Activated naive CD4-positive, alpha-beta T cell treated with anti-CD3 and anti-CD28 coated beads, Interleukin-2, amount 50 U/mL, for 24 hours (primary cell): ENCODE results near the gene GALNT10.

Experiments
- H3K27ac Mint-ChIP-seq: one replicate; pipeline ENCODE4 v1.8.0; 2021; ENCODE audit warnings: mild to moderate bottlenecking, mixed read lengths
- H3K27me3 Mint-ChIP-seq: one replicate; pipeline ENCODE4 v1.8.0; 2021; ENCODE audit warnings: mixed read lengths
- H3K36me3 Mint-ChIP-seq: one replicate; pipeline ENCODE4 v1.8.0; 2021; ENCODE audit warnings: mixed read lengths
- H3K4me1 Mint-ChIP-seq: one replicate; pipeline ENCODE4 v1.8.0; 2021; ENCODE audit warnings: mixed read lengths
- H3K4me3 Mint-ChIP-seq: one replicate; pipeline ENCODE4 v1.8.0; 2021; ENCODE audit warnings: mild to moderate bottlenecking, mixed read lengths
- H3K9me3 Mint-ChIP-seq: one replicate; pipeline ENCODE4 v1.8.0; 2021; ENCODE audit warnings: mixed read lengths

The GALNT10 gene

DNA sequence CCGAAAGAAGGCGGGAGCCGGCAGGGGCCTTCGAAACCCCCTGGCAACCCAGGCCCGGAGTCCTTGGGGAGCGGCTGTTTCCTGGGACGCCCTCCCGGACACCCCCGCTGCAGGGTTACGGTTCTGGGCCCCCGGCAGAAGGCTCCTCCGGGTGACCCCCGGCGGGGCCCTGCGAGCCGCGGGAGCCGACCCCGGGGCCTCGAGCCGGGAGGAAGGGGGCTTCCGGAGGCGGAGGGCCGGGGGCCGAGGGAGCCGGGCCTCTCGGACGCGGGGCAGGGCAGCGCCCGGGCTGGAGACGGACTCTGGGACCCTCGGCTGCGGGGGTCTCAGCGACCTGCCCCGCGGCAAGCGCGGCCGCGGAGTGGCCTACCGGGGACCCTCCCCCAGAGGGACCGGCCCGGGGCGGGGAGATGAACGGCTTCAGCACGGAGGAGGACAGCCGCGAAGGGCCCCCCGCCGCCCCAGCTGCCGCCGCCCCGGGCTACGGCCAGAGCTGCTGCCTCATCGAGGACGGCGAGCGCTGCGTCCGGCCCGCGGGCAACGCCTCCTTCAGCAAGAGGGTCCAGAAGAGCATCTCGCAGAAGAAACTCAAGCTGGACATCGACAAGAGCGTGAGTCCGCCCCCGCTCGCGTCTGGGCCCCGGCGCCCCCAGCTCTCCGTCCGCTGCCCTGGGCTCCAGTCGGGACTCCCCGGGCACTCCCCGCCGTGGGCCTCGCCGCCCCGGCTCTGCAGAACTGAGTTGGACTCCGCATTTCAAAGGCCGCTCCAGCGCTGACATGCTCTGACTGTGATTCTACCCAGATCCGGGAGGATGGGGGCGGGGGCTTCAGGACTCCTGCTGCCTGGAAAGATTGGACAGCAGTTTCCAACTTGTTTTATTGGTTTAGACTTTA is 255.9 kb downstream of the GALNT10 start:
- Mint-ChIP-seq H3K4me1 (peaks cover 64% of the 10 kb centered on the region), H3K27ac (peak overlapping the region; percentile 72)

DNA sequence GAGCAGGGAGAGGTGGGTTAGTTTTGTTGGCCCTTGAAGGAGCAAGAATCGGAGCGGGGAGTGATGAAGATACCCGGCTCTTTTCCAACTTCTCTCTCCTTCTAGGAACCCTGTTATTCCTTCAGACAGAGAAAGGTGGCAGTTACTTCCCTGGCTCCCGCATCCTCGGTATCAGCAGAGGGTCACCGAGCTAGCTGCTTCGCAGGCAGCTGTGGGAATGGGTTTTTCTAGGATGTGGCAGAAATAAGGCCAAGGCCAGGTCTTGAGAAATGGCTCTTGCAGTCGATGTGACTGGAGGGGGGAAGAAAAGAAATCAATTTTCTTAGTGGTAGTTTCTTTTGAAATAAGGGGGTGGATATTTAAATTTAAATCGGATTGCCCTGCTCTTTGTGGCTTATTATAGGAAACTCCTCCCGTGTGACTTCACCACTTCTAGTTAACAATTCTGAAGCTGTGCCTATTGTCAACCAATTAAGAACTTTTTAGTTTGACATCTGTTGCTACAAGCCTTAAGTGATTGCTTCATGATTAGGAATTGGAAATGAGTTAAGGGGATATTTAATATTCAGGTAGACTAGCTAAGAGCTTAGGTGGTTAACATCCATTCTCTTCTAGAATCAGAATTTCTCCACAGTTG is 256.7 kb downstream of the GALNT10 start:
- Mint-ChIP-seq H3K4me1 (peaks cover 56% of the 10 kb centered on the region), H3K4me3 (peak overlapping the region; percentile 92), H3K9me3 (no peaks in the 10 kb centered on the region), H3K36me3 (peaks cover 9% of the 10 kb centered on the region), H3K27me3 (no peaks in the 10 kb centered on the region), H3K27ac (peak overlapping the region; percentile 72)

More for the DNA sequence above, 255.9 kb downstream of the GALNT10 start:
- H3K4me3 Mint-ChIP-seq, result peak overlapping the region; percentile 92
- no peaks in the 10 kb centered on the region for H3K9me3 Mint-ChIP-seq
- H3K27me3 Mint-ChIP-seq, result no peaks in the 10 kb centered on the region
- peaks cover 14% of the 10 kb centered on the region for H3K36me3 Mint-ChIP-seq

GRCh38 chr5:154449786-154450185 is 259.3 kb downstream of the GALNT10 start:
- H3K9me3 Mint-ChIP-seq, result no peaks in the 10 kb centered on the region

GRCh38 chr5:154451957-154452356 is 261.4 kb downstream of the GALNT10 start:
- Mint-ChIP-seq H3K4me3 (no peak overlapping the region), H3K9me3 (no peaks in the 10 kb centered on the region), H3K27me3 (no peaks in the 10 kb centered on the region), H3K4me1 (peaks cover 34% of the 10 kb centered on the region), H3K36me3 (peaks cover 9% of the 10 kb centered on the region), H3K27ac (no peak overlapping the region)

More at GRCh38 chr5:154449786-154450185, 259.3 kb downstream of the GALNT10 start:
- no peak overlapping the region for H3K4me3 Mint-ChIP-seq
- H3K27me3 Mint-ChIP-seq, result no peaks in the 10 kb centered on the region
- peaks cover 45% of the 10 kb centered on the region for H3K4me1 Mint-ChIP-seq
- peaks cover 11% of the 10 kb centered on the region for H3K36me3 Mint-ChIP-seq
- H3K27ac Mint-ChIP-seq, result no peak overlapping the region

DNA sequence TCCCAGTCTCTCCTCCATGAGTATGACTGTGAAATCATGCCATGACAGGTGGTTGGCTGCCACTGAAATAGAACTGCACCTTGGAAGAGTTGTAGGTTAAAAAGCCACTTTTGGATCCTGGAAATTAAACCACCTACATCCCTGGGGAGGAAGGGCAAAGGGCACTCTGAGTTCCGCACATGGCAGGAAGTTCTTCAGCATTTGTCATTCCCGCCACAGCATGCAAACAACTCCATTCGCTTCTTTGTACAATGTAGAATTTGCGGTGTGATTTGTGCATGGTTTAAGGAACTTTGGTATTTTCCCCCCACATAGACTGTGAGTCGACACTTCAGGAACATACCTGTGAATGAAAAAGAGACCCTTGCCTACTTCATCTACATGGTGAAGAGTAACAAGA is 265.1 kb downstream of the GALNT10 start:
- H3K27me3 Mint-ChIP-seq, result no peaks in the 10 kb centered on the region

DNA sequence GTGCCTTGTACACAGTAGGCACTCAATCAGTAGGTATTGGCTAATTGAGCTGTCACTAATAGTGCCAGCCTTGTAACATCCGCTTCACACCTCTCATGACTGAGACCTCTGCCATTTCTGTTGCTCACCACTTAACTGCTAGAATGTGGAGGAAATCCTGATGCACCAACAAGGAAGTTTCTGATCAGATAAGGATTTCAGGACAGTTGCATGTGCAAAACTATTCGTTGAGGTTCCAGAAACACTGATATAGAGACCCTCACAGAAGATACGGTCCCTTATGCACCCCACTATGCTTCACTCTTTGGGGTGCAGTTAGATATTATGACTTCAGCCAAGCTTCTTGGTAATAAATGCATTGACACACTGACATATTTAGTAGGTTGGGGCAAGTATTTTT is 266.0 kb downstream of the GALNT10 start:
- peaks cover 19% of the 10 kb centered on the region for H3K36me3 Mint-ChIP-seq
- H3K9me3 Mint-ChIP-seq, result no peaks in the 10 kb centered on the region
- no peak overlapping the region for H3K27ac Mint-ChIP-seq
- no peaks in the 10 kb centered on the region for H3K27me3 Mint-ChIP-seq
- H3K4me3 Mint-ChIP-seq, result no peak overlapping the region
- no peaks in the 10 kb centered on the region for H3K4me1 Mint-ChIP-seq

More for the DNA sequence above, 265.1 kb downstream of the GALNT10 start:
- H3K4me3 Mint-ChIP-seq, result no peak overlapping the region
- no peaks in the 10 kb centered on the region for H3K9me3 Mint-ChIP-seq
- H3K27ac Mint-ChIP-seq, result no peak overlapping the region
- H3K36me3 Mint-ChIP-seq, result peaks cover 19% of the 10 kb centered on the region
- peaks cover 3% of the 10 kb centered on the region for H3K4me1 Mint-ChIP-seq

DNA sequence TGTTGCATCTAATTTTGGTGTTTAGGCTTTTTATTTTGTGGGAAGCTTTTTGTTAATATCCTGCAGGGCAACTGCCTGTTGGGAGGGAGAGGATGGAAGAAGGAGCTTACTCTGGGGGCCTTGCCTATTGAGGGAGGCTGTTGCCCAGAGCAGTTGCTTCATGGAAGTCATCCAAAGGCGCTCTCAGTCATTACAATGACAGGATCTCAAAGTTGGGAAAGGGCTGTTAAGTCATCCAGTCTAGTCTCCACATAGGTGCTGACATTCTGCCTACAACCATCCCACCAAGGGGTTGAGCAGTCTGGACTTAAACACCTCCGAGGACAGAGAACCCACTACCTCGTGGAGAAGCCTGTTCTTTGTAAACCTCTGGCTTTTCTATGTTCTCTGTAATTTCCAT is 268.5 kb downstream of the GALNT10 start:
- H3K36me3 Mint-ChIP-seq, result peaks cover 12% of the 10 kb centered on the region
- H3K9me3 Mint-ChIP-seq, result no peaks in the 10 kb centered on the region
- H3K4me1 Mint-ChIP-seq, result no peaks in the 10 kb centered on the region
- H3K27ac Mint-ChIP-seq, result no peak overlapping the region
- no peaks in the 10 kb centered on the region for H3K27me3 Mint-ChIP-seq
- no peak overlapping the region for H3K4me3 Mint-ChIP-seq

DNA sequence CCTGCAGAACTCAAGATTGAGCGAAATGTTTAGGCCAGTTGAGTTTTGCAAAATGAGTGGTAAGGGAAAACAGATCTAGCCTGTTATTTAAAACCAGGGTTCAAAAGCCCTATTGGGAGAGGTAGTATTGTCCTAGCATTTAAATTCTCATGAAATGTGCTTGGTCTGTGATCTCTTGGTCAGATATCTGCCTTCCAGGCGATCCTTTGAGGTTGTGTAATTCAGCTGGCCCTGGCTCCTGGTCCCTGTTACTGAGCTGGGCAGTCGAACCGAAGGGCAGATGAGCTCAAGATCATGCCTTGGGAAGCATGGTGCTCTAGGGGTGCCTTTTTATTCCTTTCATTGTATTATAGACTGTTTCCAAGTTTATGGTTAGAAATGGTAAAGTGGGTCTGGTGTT is 269.6 kb downstream of the GALNT10 start:
- Mint-ChIP-seq H3K4me3 (no peak overlapping the region), H3K27me3 (no peaks in the 10 kb centered on the region), H3K36me3 (peaks cover 9% of the 10 kb centered on the region), H3K27ac (no peak overlapping the region), H3K4me1 (no peaks in the 10 kb centered on the region), H3K9me3 (no peaks in the 10 kb centered on the region)

DNA sequence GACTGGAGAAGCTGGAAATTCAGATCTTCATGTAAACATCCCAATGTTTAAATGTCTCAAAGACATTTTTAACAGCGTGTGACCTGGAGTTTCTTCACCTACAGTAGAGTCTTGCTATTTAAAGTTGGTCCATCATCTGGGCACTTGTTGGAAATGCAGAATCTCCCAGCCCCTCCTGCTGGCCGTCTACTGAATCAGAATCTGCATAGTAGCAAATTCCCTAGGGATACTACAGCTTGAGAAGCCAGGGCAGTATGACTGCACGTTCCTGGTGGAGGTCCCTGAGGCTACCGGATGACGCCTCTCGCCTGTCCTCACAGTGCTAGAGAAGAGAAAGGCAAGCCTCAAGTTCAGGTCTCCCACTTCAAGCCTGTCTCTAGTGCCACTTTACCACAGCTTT is 271.0 kb downstream of the GALNT10 start:
- Mint-ChIP-seq H3K4me3 (no peak overlapping the region), H3K9me3 (no peaks in the 10 kb centered on the region), H3K27ac (no peak overlapping the region), H3K27me3 (no peaks in the 10 kb centered on the region), H3K36me3 (peaks cover 9% of the 10 kb centered on the region), H3K4me1 (no peaks in the 10 kb centered on the region)

DNA sequence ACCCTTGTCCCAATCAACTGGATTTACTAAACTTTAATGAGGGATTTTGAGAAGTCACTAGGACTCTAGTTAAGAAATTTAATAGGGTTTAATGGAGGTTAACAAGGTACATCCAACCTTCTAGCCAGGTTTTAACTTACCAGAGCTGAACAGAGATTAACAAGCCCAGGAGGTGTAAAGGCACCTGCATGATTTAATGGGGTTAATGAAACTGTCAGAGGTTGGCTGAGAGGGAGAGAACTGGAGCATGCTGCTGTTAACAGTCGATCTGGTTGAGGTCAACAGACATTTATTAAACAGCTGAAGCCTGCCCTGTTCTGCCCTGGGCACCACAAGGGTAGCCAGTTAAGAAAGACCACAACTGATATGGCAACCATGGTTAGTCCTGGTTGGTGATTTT is 273.9 kb downstream of the GALNT10 start:
- Mint-ChIP-seq H3K27me3 (peaks cover 3% of the 10 kb centered on the region), H3K9me3 (no peaks in the 10 kb centered on the region), H3K36me3 (peaks cover 3% of the 10 kb centered on the region), H3K4me1 (no peaks in the 10 kb centered on the region), H3K27ac (no peak overlapping the region), H3K4me3 (no peak overlapping the region)

DNA sequence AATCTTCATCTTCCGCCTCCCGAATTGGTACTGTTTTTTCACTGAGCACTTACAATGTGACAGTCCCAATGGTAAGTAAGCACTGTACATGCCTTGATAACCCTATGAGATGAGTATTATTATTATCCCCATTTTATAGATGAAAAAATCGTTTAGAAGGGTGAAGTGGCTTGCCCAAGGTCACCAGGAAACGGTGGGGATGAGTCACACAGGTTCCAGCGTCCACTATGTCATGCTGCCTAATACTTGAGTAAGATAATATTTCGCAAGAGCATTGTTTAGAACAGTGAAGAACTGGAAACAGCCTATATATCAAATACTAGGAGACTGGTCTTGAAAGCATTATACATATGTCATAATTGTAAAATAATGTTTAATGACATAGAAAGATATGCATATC is 274.6 kb downstream of the GALNT10 start:
- H3K9me3 Mint-ChIP-seq, result no peaks in the 10 kb centered on the region
- H3K36me3 Mint-ChIP-seq, result peaks cover 2% of the 10 kb centered on the region
- no peaks in the 10 kb centered on the region for H3K4me1 Mint-ChIP-seq
- peaks cover 3% of the 10 kb centered on the region for H3K27me3 Mint-ChIP-seq
- H3K4me3 Mint-ChIP-seq, result no peak overlapping the region
- no peak overlapping the region for H3K27ac Mint-ChIP-seq

- Mint-ChIP-seq H3K4me3 (no peak overlapping the region), H3K4me1 (no peaks in the 10 kb centered on the region), H3K27ac (no peak overlapping the region), H3K27me3 (peaks cover 12% of the 10 kb centered on the region), H3K9me3 (no peaks in the 10 kb centered on the region), H3K36me3 (no peaks in the 10 kb centered on the region)
These were observed 275.6 kb downstream of the GALNT10 start for GRCh38 chr5:154466147-154466546.

GRCh38 chr5:154466671-154467070 is 276.1 kb downstream of the GALNT10 start:
- no peaks in the 10 kb centered on the region for H3K4me1 Mint-ChIP-seq
- H3K9me3 Mint-ChIP-seq, result no peaks in the 10 kb centered on the region
- H3K4me3 Mint-ChIP-seq, result no peak overlapping the region
- H3K27me3 Mint-ChIP-seq, result peaks cover 16% of the 10 kb centered on the region
- no peak overlapping the region for H3K27ac Mint-ChIP-seq
- H3K36me3 Mint-ChIP-seq, result no peaks in the 10 kb centered on the region

GRCh38 chr5:154467655-154468354 is 277.3 kb downstream of the GALNT10 start:
- H3K36me3 Mint-ChIP-seq, result no peaks in the 10 kb centered on the region
- no peak overlapping the region for H3K27ac Mint-ChIP-seq
- H3K4me3 Mint-ChIP-seq, result no peak overlapping the region
- H3K27me3 Mint-ChIP-seq, result peaks cover 24% of the 10 kb centered on the region
- H3K4me1 Mint-ChIP-seq, result no peaks in the 10 kb centered on the region
- H3K9me3 Mint-ChIP-seq, result no peaks in the 10 kb centered on the region

DNA sequence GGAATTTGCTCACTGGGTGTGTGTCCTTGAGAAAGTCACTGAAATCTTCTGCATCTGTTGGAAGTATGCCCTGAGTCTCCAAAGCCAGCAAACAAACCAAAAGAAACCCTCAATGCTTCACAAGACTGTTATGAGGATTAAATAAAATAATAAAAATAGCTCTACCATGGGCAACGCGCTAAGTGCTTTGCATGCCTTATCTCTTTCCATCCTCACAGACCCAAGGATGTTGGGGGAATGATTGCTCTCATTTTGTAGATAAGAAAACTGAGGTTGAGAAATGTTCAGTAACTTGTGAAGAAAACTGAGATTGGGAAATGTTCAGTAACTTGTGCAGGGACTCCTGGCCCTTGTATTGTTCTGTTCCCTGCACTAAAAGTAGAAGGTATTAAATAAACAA is 279.6 kb downstream of the GALNT10 start:
- Mint-ChIP-seq H3K4me1 (peaks cover 22% of the 10 kb centered on the region), H3K4me3 (no peak overlapping the region), H3K36me3 (no peaks in the 10 kb centered on the region), H3K9me3 (no peaks in the 10 kb centered on the region), H3K27me3 (peaks cover 43% of the 10 kb centered on the region), H3K27ac (no peak overlapping the region)
